DOHH2 (cell line): Measurements from ENCODE around the gene OSR1.

Experiments
- EZH2phosphoT487 ChIP-seq: fragments of 200-600 bp; sonication (generic); IDR thresholded peaks from 2 replicates; pipeline ENCODE4 v1.6.1; 2017; ENCODE audit warnings: borderline replicate concordance, mild to moderate bottlenecking, antibody characterized with exemption, low read length, moderate library complexity, mixed read lengths
- TF ChIP-seq, protein P1 (sequence below): fragments of 200-600 bp; sonication (generic); IDR thresholded peaks from one replicate; pipeline ENCODE4 v1.5.1; 2014; ENCODE audit warnings: antibody characterized with exemption, mild to moderate bottlenecking, low read depth, low read length; ENCODE audit not compliant: poor library complexity, severe bottlenecking

DNA sequence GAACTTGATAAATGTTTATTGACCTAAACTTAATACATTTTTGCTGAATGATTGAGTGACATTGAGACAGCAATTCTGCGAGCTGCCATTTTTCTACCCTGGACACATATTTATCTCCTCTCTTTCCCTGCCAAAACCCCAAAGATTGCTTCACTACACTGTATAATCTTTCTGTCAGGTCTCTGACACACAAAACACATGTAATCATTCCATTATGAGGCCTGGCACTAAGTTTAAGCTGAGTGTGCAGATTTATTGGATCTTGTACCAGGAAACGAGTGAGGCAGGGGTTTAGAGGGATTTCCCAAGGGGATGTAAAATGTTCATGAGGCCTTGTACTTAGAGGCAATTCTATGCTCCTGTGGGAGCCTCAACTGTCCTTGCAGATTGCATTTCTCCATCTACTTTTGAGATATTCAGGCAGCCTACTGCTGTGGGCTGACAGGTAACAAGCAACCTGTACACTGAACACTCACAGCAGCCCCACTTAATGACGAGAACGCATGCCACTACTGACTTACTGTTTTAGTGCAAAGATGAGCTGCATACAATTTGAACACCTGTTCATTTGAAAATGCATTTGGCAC lies 13.7 kb upstream of the OSR1 start:
- TF ChIP-seq, protein P1, sequence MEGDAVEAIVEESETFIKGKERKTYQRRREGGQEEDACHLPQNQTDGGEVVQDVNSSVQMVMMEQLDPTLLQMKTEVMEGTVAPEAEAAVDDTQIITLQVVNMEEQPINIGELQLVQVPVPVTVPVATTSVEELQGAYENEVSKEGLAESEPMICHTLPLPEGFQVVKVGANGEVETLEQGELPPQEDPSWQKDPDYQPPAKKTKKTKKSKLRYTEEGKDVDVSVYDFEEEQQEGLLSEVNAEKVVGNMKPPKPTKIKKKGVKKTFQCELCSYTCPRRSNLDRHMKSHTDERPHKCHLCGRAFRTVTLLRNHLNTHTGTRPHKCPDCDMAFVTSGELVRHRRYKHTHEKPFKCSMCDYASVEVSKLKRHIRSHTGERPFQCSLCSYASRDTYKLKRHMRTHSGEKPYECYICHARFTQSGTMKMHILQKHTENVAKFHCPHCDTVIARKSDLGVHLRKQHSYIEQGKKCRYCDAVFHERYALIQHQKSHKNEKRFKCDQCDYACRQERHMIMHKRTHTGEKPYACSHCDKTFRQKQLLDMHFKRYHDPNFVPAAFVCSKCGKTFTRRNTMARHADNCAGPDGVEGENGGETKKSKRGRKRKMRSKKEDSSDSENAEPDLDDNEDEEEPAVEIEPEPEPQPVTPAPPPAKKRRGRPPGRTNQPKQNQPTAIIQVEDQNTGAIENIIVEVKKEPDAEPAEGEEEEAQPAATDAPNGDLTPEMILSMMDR = no peak
- no peak for TF ChIP-seq EZH2phosphoT487
